ENCODE measurements around the gene VPS54.

The VPS54 gene

DNA sequence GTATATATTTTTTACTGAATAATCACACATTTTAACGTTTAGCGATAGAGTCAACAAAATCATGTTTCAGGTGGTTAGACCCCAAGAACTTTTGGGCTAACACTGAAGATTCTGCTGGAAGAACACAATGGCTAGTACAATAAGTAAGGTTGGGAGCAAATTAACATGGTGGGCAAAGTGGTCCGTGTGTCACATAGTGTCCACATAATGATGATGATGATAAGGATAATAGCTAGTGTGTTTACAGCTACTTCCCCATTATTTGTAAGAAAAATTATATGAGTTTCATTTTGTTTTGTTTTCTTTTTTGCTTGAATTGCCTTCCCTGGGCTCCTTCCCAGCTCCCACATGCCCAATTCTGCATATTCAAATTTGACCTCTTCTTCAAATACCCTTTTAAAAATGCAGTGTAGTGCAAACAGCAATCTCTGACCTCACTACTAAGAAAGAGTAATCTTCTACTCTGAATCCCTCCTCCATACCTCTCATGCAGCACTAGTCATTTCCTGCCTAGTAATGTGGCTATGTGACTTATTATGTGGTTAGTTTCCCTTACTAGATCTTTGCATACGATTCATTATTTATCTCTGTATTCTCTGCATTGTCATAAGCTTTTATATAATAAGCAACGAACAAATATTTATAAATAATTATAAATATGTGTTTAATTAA is 16.9 kb upstream of the VPS54 start:
- DNase-seq (ENCODE audit: low read depth) = peak; percentile 67
- TF ChIP-seq, protein P1, sequence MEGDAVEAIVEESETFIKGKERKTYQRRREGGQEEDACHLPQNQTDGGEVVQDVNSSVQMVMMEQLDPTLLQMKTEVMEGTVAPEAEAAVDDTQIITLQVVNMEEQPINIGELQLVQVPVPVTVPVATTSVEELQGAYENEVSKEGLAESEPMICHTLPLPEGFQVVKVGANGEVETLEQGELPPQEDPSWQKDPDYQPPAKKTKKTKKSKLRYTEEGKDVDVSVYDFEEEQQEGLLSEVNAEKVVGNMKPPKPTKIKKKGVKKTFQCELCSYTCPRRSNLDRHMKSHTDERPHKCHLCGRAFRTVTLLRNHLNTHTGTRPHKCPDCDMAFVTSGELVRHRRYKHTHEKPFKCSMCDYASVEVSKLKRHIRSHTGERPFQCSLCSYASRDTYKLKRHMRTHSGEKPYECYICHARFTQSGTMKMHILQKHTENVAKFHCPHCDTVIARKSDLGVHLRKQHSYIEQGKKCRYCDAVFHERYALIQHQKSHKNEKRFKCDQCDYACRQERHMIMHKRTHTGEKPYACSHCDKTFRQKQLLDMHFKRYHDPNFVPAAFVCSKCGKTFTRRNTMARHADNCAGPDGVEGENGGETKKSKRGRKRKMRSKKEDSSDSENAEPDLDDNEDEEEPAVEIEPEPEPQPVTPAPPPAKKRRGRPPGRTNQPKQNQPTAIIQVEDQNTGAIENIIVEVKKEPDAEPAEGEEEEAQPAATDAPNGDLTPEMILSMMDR (conservative IDR thresholded peaks at IDR 0.05; ENCODE audit: low read length) = no peak
- H3K4me3 ChIP-seq (ENCODE audit: low read length) = no peak overlapping the region

DNA sequence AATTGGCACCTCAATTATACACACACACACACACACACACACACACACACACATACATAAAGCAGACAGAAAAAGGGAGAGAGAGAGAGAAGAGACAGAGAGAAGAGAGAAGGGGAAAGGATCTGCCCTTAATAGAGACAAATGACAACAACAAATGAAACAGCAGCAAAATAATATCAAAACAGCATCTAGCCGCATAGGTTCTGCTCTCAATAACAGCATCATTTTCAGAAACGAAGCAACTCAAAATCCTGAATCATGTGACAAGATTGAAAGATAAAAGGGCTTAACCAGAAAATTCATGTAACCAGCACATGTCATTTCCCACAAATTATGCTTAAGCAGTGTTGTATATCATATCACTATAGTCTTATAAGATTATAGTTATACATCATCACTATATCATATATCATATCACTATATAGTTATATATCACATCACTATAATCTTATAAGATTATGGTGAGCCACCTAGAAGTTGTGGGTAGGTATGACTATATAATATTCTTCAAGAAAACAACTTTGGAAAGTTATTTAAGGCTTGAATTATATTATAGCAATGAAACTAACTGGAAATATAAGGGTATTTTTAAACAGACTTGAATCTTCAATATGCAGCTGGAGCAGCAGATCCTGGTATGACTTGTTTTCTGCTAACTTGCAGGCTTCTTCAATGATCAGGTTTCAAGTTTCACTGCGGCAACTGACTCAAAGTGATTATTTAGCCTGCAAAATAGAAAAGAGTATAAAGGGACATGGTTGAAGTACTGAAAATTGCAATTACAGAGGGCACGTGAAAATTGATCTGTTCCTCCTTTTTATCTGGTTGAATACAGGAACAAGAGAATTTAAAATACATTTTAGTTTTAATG is 16.1 kb upstream of the VPS54 start:
- H3K4me3 ChIP-seq (ENCODE audit: low read length) = no peak overlapping the region
- peak; percentile 16 for DNase-seq (ENCODE audit: low read depth)
- TF ChIP-seq, protein P1 (conservative IDR thresholded peaks at IDR 0.05; ENCODE audit: low read length) = no peak

DNA sequence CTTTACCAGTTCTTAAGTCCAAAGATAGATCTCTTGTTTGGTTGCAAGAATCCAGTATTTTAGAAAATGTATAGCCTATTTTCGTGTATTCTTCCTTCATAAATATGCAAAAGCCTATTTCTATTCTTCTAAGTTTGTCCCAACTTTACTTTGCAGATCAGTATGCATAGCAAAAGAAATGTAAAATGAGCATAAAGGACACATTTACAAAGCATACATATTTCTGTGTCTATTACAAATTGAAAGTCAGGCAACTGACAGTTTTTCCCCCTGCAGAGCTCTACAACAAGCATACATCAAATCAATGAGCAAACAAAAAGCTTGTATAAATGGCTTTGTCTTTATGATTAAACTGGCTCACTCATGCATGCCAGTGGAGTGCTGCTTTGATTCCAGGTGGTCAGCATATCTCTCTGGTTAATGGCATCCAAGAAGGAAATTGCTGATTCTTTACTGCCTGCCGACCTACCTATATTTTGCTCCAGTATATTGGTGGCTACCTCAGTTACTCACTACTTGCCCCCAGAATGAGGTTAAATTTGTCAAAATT is 10.0 kb upstream of the VPS54 start:
- TF ChIP-seq, protein P1 (conservative IDR thresholded peaks at IDR 0.05; ENCODE audit: low read length) = no peak
- no peak for DNase-seq (ENCODE audit: low read depth)
- no peak overlapping the region for H3K4me3 ChIP-seq (ENCODE audit: low read length)

DNA sequence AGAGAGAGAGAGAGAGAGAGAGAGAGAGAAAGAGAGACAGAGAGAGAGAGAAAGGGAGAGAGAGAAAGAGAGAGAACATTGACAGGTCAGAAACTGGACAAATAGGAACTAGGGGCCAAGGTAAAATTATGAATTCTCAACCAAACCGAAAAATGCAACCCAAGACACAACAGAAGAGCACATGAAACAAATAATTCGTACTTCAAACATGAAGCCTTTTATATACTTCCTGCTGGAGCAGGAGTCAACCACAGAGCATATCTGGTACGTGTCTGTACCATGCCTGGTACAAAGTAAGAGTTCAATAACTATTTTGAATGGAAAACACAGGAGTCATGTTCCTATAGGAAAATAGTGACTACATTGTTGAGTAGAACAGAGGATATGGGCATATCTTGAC is 6.5 kb upstream of the VPS54 start:
- no peak for DNase-seq (ENCODE audit: low read depth)
- TF ChIP-seq, protein P1 (conservative IDR thresholded peaks at IDR 0.05; ENCODE audit: low read length) = no peak
- H3K4me3 ChIP-seq (ENCODE audit: low read length) = no peak overlapping the region

DNA sequence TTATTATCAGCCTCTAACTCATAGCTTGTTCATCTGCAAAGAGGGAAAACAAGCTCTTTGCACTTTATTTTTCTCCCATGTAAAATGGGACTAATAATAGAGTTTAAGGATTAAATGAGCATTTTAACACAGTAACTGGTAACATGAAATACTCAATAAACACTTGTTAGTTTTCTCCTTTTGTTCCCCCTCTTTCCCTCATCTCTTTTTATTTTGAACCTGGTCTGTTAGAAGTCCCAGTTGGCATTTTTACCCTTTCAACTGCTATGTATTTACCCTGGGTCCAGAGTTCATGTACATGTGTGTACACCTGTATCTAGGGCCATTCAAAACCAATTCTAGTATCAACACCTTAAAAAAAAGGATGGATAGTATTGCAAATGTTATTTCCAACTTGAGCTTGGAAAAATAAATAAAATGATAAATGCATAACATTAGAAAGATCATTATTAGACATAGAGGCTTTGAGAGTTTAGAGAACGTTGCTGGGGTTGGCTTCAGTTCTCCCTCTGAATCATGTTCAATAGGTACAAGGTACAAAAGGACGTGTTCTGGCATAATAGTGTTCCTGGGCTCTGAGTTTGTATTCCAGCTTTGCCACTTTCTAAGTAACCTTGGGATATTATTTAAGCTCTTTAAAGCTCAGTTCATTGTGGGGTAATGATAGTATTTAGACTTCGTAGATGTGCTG is 5.2 kb upstream of the VPS54 start:
- TF ChIP-seq, protein P1 (conservative IDR thresholded peaks at IDR 0.05; ENCODE audit: low read length) = no peak
- no peak for DNase-seq (ENCODE audit: low read depth)
- H3K4me3 ChIP-seq (ENCODE audit: low read length) = no peak overlapping the region

DNA sequence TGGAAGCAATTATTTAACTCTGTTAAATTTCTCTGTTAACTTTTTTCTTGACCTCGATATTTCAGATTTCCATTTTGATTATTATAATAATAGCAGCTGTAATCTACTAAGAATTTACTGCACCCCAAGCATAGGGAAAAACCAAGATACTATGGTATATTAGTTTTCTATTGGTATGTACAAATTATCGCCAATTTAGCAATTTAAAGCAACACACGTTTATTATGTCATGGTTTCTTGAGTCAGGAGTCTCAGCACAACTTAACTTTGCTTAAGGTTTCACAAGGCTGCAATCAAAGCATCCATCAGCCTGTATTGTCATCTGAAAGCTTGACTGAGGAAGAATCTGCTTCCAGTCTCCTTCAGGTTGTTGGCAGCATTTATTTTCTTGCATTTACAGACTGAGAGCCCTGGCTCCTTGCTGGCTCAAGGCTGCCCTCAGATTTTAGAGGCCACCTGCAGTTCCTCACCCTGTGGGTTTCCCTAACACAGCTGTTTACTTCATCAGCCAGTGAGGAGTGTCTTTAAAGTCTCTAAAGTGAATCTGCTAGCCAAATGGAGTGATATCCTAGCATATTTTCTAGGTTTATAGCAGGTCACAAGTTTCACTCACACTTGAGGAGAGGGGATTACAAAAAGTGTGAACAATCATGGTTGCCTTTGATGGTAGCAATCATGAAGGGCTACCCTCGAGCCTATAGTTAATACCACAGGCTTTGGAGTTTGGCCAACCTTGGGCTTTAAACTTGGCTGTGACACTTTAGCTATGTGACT is 4.4 kb upstream of the VPS54 start:
- TF ChIP-seq, protein P1 (conservative IDR thresholded peaks at IDR 0.05; ENCODE audit: low read length) = no peak
- H3K4me3 ChIP-seq (ENCODE audit: low read length) = no peak overlapping the region
- no peak for DNase-seq (ENCODE audit: low read depth)

Measured in AG10803 (cell line).